CD14-positive monocyte (primary cell): Measurements from ENCODE around the gene TIGD3. TPM values are rescaled to one million over a fixed set of nuclear protein-coding genes. Genes with fewer than 3 reads are reported as not detected.

ENCODE experiments used
- DNase-seq, 3 donors: peaks; one replicate each; pipeline ENCODE4 v3.0.0-alpha.2; 2011 to 2022
- H2AFZ ChIP-seq: 2 replicates; pipeline ENCODE4 v1.6.0; 2012; ENCODE audit warnings: mild to moderate bottlenecking, low read depth, low read length, inconsistent platforms; ENCODE audit not compliant: insufficient read depth, poor library complexity, severe bottlenecking
- H3K27ac ChIP-seq, 2 donors: 1 replicate in 1 of 2; 2 replicates in 1 of 2; pipeline ENCODE4 v1.5.1; 2012 to 2013; ENCODE audit warnings: low read length in 2 of 2, control low read depth in 1 of 2, inconsistent platforms in 1 of 2, low read depth in 1 of 2, mild to moderate bottlenecking in 1 of 2
- H3K27me3 ChIP-seq, 2 donors: one replicate each; pipeline versions ENCODE4 v1.6.0 to v1.6.1; 2011 to 2013; ENCODE audit warnings: low read length in 2 of 2; ENCODE audit not compliant: control insufficient read depth in 2 of 2, insufficient read depth in 2 of 2
- H3K36me3 ChIP-seq, 2 donors: replicated peaks in 1 of 2; 1 replicate in 1 of 2; 2 replicates in 1 of 2; pipeline versions ENCODE4 v1.5.1 to v1.6.1; 2012 to 2013; ENCODE audit warnings: low read length in 2 of 2, control low read depth in 1 of 2, inconsistent platforms in 1 of 2, mild to moderate bottlenecking in 1 of 2; ENCODE audit not compliant: insufficient read depth in 2 of 2, control insufficient read depth in 1 of 2
- H3K4me1 ChIP-seq, 2 donors: 1 replicate in 1 of 2; 2 replicates in 1 of 2; pipeline versions ENCODE4 v1.5.1 to v1.6.1; 2012 to 2013; ENCODE audit warnings: low read length in 2 of 2, control low read depth in 1 of 2, inconsistent platforms in 1 of 2, mild to moderate bottlenecking in 1 of 2, moderate library complexity in 1 of 2; ENCODE audit not compliant: insufficient read depth in 2 of 2, control insufficient read depth in 1 of 2
- H3K4me2 ChIP-seq: replicated peaks from 2 replicates; pipeline ENCODE3; 2012; ENCODE audit warnings: low read length, moderate library complexity, mild to moderate bottlenecking; ENCODE audit not compliant: poor library complexity, severe bottlenecking; ENCODE audit errors: extremely low read depth
- H3K4me3 ChIP-seq, 3 experiments: fragments of 200-600 bp in 1 of 3; sonication (generic) in 1 of 3; replicated peaks in 1 of 3; 1 replicate in 2 of 3; 2 replicates in 1 of 3; pipeline ENCODE4 v1.5.1; 2011 to 2013; ENCODE audit warnings: low read length in 3 of 3, mild to moderate bottlenecking in 3 of 3, control low read depth in 2 of 3, low read depth in 2 of 3, inconsistent platforms in 1 of 3, moderate library complexity in 1 of 3
- H3K79me2 ChIP-seq: 2 replicates; pipeline ENCODE4 v1.6.0; 2012; ENCODE audit warnings: mild to moderate bottlenecking, control low read depth, inconsistent platforms, low read length, moderate library complexity; ENCODE audit not compliant: insufficient read depth
- H3K9ac ChIP-seq: 2 replicates; pipeline ENCODE4 v1.6.0; 2017; ENCODE audit warnings: low read length, mild to moderate bottlenecking; ENCODE audit not compliant: insufficient read depth, poor library complexity, severe bottlenecking
- H3K9me3 ChIP-seq, 2 donors: replicated peaks in 1 of 2; 1 replicate in 1 of 2; 2 replicates in 1 of 2; pipeline versions ENCODE4 v1.5.1 to v1.6.1; 2012 to 2013; ENCODE audit warnings: low read length in 2 of 2, control low read depth in 1 of 2; ENCODE audit not compliant: control insufficient read depth in 1 of 2, insufficient read depth in 1 of 2
- H4K20me1 ChIP-seq: 2 replicates; pipeline ENCODE4 v1.6.0; 2012; ENCODE audit warnings: mild to moderate bottlenecking, low read length, control low read depth, moderate library complexity; ENCODE audit not compliant: insufficient read depth
- H3K27ac Mint-ChIP-seq, 7 donors: one replicate each; pipeline ENCODE4 v1.8.0; 2020; ENCODE audit warnings: mild to moderate bottlenecking in 7 of 7, mixed read lengths in 7 of 7, moderate library complexity in 6 of 7, inconsistent platforms in 2 of 7
- H3K27me3 Mint-ChIP-seq, 3 donors: one replicate each; pipeline ENCODE4 v1.8.0; 2021 to 2022; ENCODE audit warnings: low read depth in 3 of 3, mild to moderate bottlenecking in 3 of 3, mixed read lengths in 3 of 3, moderate library complexity in 3 of 3, inconsistent platforms in 1 of 3
- H3K36me3 Mint-ChIP-seq, 2 donors: one replicate each; pipeline ENCODE4 v1.8.0; 2020; ENCODE audit warnings: mixed read lengths in 2 of 2, inconsistent platforms in 1 of 2, mild to moderate bottlenecking in 1 of 2
- H3K4me1 Mint-ChIP-seq: one replicate; pipeline ENCODE4 v1.8.0; 2020; ENCODE audit warnings: mild to moderate bottlenecking, mixed read lengths
- H3K4me3 Mint-ChIP-seq, 2 donors: one replicate each; pipeline ENCODE4 v1.8.0; 2020; ENCODE audit warnings: mild to moderate bottlenecking in 2 of 2, mixed read lengths in 2 of 2, moderate library complexity in 1 of 2
- H3K9me3 Mint-ChIP-seq, 7 donors: one replicate each; pipeline ENCODE4 v1.8.0; 2020 to 2022; ENCODE audit warnings: mixed read lengths in 7 of 7, mild to moderate bottlenecking in 6 of 7, moderate library complexity in 6 of 7, inconsistent platforms in 2 of 7
- CTCF ChIP-seq: fragments of 200-600 bp; IDR thresholded peaks from one replicate; pipeline ENCODE4 v1.8.0; 2022; ENCODE audit warnings: antibody characterized with exemption, mild to moderate bottlenecking
- WGBS: methylation state at CpG from one replicate; pipeline ENCODE4 v1.1.5; 2013; ENCODE audit warnings: missing lambda C conversion rate; ENCODE audit not compliant: insufficient coverage; 5-methylcytosine and 5-hydroxymethylcytosine counted together
- intact Hi-C, 2 donors: fragments of 100-400 bp; cut with micrococcal nuclease; formaldehyde crosslinking; loops; one replicate each; pipeline versions ENCODE4 v1.15.0 to v1.15.1; 2023
- polyA plus RNA-seq, 3 donors: library from polyadenylated mRNA; depleted of rRNA in 1 of 3; unstranded in 2 of 3; stranded (reverse) in 1 of 3; fragments of 300-500 nt in 2 of 3; fragments of >200 nt in 1 of 3; fragmentation: Illumina TruSeq in 2 of 3; gene quantifications; 1 replicate in 2 of 3; 2 replicates in 1 of 3; pipeline ENCODE4 v1.2.3, GENCODE V29; 2012 to 2021

Gene TIGD3
- polyA plus RNA-seq, 3 donors: 1.7 to 3.7 (median 2.8) TPM

DNA sequence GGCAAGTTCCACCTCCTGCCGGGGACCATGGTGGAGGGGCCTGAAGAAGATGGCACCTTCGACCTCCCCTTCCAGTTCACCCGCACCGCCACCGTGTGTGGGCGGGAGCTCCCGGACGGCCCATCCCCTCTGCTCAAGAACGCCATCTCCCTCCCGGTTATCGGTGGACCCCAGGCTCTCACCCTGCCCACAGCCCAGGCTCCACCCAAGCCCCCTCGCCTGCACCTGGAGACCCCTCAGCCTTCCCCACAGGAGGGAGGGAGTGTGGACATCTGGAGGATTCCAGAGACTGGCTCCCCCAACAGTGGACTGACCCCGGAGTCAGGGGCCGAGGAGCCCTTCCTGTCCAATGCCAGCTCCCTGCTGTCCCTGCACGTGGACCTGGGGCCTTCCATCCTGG is 33.5 kb upstream of the TIGD3 start:
- DNase-seq: no peak
- H3K36me3 ChIP-seq: peaks cover 22 to 24% of the 10 kb centered on the region in 2 donors
- Mint-ChIP-seq H3K27ac (no peak overlapping the region), H3K9me3 (peaks cover 0 to 3% (median 0%) of the 10 kb centered on the region in 7 donors), H3K4me1 (peaks cover 14% of the 10 kb centered on the region), H3K4me3 (no peak overlapping the region), H3K36me3 (peaks cover 25 to 26% of the 10 kb centered on the region in 2 donors), H3K27me3 (peaks cover 6 to 12% (median 11%) of the 10 kb centered on the region in 3 donors)
- H2AFZ ChIP-seq: no peak overlapping the region
- H3K27me3 ChIP-seq: no peaks in the 10 kb centered on the region
- no peak overlapping the region for H3K9ac ChIP-seq
- TF ChIP-seq CTCF: no peak
- 91% methylated on average over 5 of the region's 15 CpGs for WGBS
- H3K9me3 ChIP-seq: no peaks in the 10 kb centered on the region
- peaks cover 14 to 17% of the 10 kb centered on the region in 2 donors for H3K4me1 ChIP-seq
- peaks cover 77% of the 10 kb centered on the region for H4K20me1 ChIP-seq
- H3K4me2 ChIP-seq: no peak overlapping the region
- peaks cover 7% of the 10 kb centered on the region for H3K79me2 ChIP-seq
- no peak overlapping the region for H3K27ac ChIP-seq
- intact Hi-C loops: no loop called here
- H3K4me3 ChIP-seq: no peak overlapping the region

DNA sequence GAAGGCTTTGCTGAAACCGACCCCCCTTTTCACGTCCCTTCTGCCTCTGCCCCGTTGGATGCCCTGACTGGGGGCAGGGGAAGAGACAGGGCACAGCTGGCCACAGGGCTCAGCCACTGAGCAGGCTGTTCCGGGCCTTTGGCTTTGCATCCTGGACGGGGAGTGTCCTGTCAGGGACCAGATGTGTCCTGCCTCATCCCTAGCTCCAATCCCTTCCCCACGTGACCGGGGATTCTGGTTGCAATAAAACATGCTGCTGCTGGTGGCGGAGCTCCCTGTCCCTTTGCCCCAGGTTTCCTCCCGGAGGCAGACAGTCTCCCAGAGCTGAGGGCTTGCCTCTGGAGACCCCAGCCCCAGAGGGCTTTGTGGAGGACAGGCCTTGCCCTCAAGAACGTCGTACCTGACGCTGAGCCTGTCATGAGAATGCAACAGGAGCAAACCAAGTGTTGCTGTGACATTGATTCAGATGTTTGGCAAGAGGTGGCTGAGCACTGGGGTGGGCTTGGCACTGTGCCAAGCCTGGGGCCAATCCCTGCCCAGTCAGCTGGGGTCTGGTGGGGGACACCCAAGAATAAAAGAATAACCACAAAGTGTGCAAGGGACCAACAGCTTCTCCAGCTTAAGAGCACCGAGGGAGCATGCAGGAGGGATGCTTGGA is 32.6 kb upstream of the TIGD3 start:
- Mint-ChIP-seq H3K36me3 (peaks cover 25 to 26% of the 10 kb centered on the region in 2 donors), H3K9me3 (peaks cover 0 to 3% (median 0%) of the 10 kb centered on the region in 7 donors), H3K4me3 (no peak overlapping the region), H3K4me1 (peaks cover 6% of the 10 kb centered on the region), H3K27me3 (peaks cover 9 to 12% (median 11%) of the 10 kb centered on the region in 3 donors), H3K27ac (peak overlapping the region in 1 of 7 donors; percentile 81)
- intact Hi-C loops: no loop called here
- H3K9me3 ChIP-seq: no peaks in the 10 kb centered on the region
- H3K27ac ChIP-seq: no peak overlapping the region
- no peak overlapping the region for H2AFZ ChIP-seq
- no peak for DNase-seq
- H3K4me1 ChIP-seq: peaks cover 5 to 8% of the 10 kb centered on the region in 2 donors
- peaks cover 22 to 24% of the 10 kb centered on the region in 2 donors for H3K36me3 ChIP-seq
- no peak overlapping the region for H3K4me3 ChIP-seq
- peaks cover 1% of the 10 kb centered on the region for H3K79me2 ChIP-seq
- H3K4me2 ChIP-seq: no peak overlapping the region
- peaks cover 69% of the 10 kb centered on the region for H4K20me1 ChIP-seq
- WGBS: 95% methylated on average over 11 of the region's 13 CpGs
- H3K27me3 ChIP-seq: no peaks in the 10 kb centered on the region
- no peak overlapping the region for H3K9ac ChIP-seq
- TF ChIP-seq CTCF: no peak
